SJSA1 (cell line): ENCODE results near the gene NABP2. TPM values are rescaled to one million over a fixed set of nuclear protein-coding genes. Genes with fewer than 3 reads are reported as not detected.

ENCODE experiments used
- total RNA-seq: library from RNA; depleted of rRNA; stranded (reverse); fragments of >200 nt; shearing (Covaris generic); gene quantifications from 2 replicates; pipeline ENCODE4 v1.2.3, GENCODE V29; 2014; rRNA removed

The NABP2 gene
- total RNA-seq, 1 experiment from 2014 or later, result 55.7 TPM

Other genes starting within 250 kb of the NABP2 start
- 11.8 and 15.8 TPM in 2 replicates for gene SUOX, start 227.1 kb upstream of the NABP2 start, total RNA-seq
- 0.34 and 1.1 TPM in 2 replicates for gene IKZF4, start 203.3 kb upstream of the NABP2 start, total RNA-seq
- gene RPS26, start 182.4 kb upstream of the NABP2 start, total RNA-seq, result 622 and 1,406 TPM in 2 replicates
- not detected in 2 replicates for gene ERBB3, start 144.2 kb upstream of the NABP2 start, total RNA-seq
- gene PA2G4, start 119.8 kb upstream of the NABP2 start, total RNA-seq, result 204 and 249 TPM in 2 replicates
- gene RPL41, start 107.7 kb upstream of the NABP2 start, total RNA-seq, result 1,215 and 2,760 TPM in 2 replicates
- 3.6 and 7.3 TPM in 2 replicates for gene ZC3H10, start 106.1 kb upstream of the NABP2 start, total RNA-seq
- gene ESYT1, start 96.1 kb upstream of the NABP2 start, total RNA-seq, result 138 and 170 TPM in 2 replicates
- 71.9 and 97.8 TPM in 2 replicates for gene MYL6B, start 71.8 kb upstream of the NABP2 start, total RNA-seq
- gene MYL6, start 66.0 kb upstream of the NABP2 start, total RNA-seq, result 4,832 and 5,659 TPM in 2 replicates
- gene SMARCC2, start 34.9 kb upstream of the NABP2 start, total RNA-seq, result 20.9 and 33.4 TPM in 2 replicates
- gene RNF41, start 2.4 kb upstream of the NABP2 start, total RNA-seq, result 28.5 and 46.7 TPM in 2 replicates
- gene SLC39A5, start 5.7 kb downstream of the NABP2 start, total RNA-seq, result not detected in 2 replicates
- 9.6 and 12.7 TPM in 2 replicates for gene ANKRD52, start 34.0 kb downstream of the NABP2 start, total RNA-seq
- gene COQ10A, start 42.6 kb downstream of the NABP2 start, total RNA-seq, result 7.9 and 13.4 TPM in 2 replicates
- 65.7 and 109 TPM in 2 replicates for gene CS, start 76.0 kb downstream of the NABP2 start, total RNA-seq
- gene CNPY2, start 91.6 kb downstream of the NABP2 start, total RNA-seq, result 100 and 161 TPM in 2 replicates
- 6.9 and 15.9 TPM in 2 replicates for gene PAN2, start 109.7 kb downstream of the NABP2 start, total RNA-seq
- gene IL23A, start 114.5 kb downstream of the NABP2 start, total RNA-seq, result 1.4 TPM in 1 of 2 replicates, not detected in the other
- 37.0 and 63.3 TPM in 2 replicates for gene STAT2, start 135.8 kb downstream of the NABP2 start, total RNA-seq
- gene APOF, start 138.5 kb downstream of the NABP2 start, total RNA-seq, result not detected in 2 replicates
- 7.4 and 11.9 TPM in 2 replicates for gene TIMELESS, start 225.1 kb downstream of the NABP2 start, total RNA-seq
- gene MIP, start 230.3 kb downstream of the NABP2 start, total RNA-seq, result 0.08 TPM in 1 of 2 replicates, not detected in the other
- gene SPRYD4, start 244.2 kb downstream of the NABP2 start, total RNA-seq, result 0.69 and 1.4 TPM in 2 replicates